HT-29 (cell line): ENCODE results near the gene GRID2IP. TPM values are rescaled to one million over a fixed set of nuclear protein-coding genes. Genes with fewer than 3 reads are reported as not detected.
"Not testable (repeated sequence)": the region's sequence is repeated elsewhere in the genome, so short reads cannot be mapped to it uniquely, and the experiment has no call there.

Source experiments
- DNase-seq: peaks from one replicate; pipeline ENCODE4 v3.0.0-alpha.2; 2015; ENCODE audit warnings: low spot score
- total RNA-seq: library from RNA; depleted of rRNA; stranded (reverse); fragments of >200 nt; shearing (Covaris generic); gene quantifications from 2 replicates; pipeline ENCODE4 v1.2.3, GENCODE V29; 2014

GRID2IP gene
- total RNA-seq, 1 experiment from 2014 or later = not detected

DNA sequence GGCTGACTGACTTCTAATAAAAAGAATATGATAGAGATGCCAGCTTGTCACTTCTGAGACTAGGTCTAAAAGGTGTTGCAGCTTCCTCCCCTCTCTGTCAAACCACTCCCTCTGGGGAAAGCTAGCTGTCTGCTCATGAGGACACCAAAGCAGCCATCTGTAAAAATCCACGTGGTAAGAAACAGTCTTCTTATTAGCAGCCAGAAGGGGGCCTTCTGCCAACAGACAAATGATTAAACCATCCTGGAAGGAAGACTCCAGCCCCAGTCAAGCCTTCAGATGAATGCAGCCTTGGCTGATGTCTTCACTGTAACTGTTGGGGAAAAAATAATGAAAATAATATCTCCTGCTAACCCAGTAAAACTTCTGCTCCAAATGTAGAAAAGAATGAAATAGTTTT lies 61.6 kb downstream of the GRID2IP start:
- peak; percentile 68 for DNase-seq

- no peak for DNase-seq
Measured at GRCh38 chr7:6487184-6487545, 64.1 kb downstream of the GRID2IP start.

GRCh38 chr7:6486438-6487183 lies 64.7 kb downstream of the GRID2IP start:
- no peak for DNase-seq

- DNase-seq = no peak
Measured at GRCh38 chr7:6482743-6483119, 68.5 kb downstream of the GRID2IP start.

DNA sequence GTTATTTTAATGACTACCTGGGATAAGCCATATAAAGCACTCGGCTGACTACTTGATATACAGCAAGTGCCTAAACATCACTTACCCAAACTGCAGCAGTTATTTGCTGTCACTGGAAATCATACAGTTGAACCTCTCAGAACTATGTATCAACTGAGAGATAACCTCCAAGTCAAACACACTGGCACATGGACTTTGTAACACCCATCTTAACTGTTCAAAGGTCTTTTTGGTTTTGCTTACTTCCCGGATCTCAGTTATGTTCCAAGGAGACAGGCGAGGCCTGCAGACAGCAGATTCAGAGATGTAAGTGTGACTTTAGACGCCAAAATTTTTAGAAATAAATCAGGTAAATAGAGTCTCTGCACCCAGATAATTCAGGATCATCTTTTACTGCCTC lies 69.0 kb downstream of the GRID2IP start:
- no peak for DNase-seq

GRCh38 chr7:6481445-6481844 lies 69.8 kb downstream of the GRID2IP start:
- no peak for DNase-seq

DNA sequence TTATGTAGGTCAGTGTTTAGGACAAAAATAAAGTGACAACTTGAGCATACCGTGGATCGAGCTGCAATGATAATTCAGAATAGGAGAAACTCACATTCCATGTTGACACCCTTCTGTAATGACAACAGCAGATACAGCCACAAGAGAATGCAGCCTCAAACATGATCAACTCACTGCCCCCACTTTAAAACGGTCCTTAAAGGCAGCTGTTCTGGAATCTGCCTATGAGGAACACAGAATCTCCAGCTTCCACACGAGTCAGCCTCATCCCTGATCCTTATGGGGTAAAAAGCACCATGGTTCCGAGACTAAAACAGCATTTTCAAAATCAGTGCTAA lies 71.0 kb downstream of the GRID2IP start:
- DNase-seq = no peak

GRCh38 chr7:6479067-6479466 lies 72.2 kb downstream of the GRID2IP start:
- DNase-seq = no peak

DNA sequence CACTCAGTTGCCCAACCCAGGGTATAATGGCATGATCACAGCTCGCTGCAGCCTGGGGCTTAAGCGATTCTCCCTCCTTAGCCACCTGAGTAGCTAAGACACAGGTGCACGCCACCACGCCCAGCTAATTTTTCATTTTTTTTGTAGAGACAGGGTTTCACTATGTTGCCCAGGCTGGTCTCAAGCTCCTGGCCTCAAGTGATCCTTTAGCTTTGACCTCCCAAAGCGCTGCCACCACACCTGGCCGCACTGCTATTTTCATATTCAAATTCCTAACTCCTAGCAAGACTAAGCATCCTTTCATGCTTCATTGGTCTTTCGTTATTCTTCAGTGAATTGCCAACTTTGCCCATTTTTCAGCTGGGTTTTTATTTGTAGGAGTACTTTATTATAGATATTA lies 73.1 kb downstream of the GRID2IP start:
- no peak for DNase-seq

DNA sequence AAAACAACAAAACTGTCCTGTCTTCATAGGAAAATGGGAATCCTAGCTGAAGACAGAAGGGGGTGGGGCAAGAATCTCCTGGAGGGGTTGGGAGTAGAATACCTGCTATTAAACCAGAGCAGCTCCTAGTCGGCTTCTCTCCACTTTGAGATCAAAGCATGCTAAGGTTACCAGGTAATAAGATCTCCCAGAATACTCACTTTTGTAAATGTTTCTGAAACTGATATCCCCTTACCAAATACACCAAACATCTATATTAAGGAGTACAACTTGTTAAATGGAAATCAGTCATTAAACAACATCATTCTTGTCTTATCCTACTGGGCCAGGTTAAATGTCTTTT lies 74.0 kb downstream of the GRID2IP start:
- DNase-seq = no peak

- DNase-seq = no peak
Measured at GRCh38 chr7:6476596-6477317, 74.5 kb downstream of the GRID2IP start.

- no peak for DNase-seq
Measured at GRCh38 chr7:6475433-6476186, 75.7 kb downstream of the GRID2IP start.

GRCh38 chr7:6465862-6466261 lies 85.4 kb downstream of the GRID2IP start:
- DNase-seq = no peak

DNA sequence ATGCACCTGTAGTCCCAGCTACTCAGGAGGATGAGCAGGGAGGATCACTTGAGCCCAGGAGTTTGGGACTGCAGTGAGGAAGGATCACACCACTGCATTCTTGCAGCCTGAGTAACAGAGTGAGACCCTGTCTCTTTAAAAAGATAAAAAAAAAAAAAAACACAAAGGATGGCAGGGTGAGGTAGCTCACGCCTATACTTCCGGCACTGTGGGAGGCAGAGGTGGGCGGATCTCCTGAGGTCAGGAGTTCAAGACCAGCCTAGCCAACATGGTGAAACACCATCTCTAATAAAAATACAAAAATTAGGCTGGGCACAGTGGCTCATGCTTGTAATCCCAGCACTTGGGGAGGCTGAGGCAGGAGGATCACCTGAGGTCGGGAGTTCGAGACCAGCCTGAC lies 87.7 kb downstream of the GRID2IP start:
- DNase-seq = not testable (repeated sequence)

DNA sequence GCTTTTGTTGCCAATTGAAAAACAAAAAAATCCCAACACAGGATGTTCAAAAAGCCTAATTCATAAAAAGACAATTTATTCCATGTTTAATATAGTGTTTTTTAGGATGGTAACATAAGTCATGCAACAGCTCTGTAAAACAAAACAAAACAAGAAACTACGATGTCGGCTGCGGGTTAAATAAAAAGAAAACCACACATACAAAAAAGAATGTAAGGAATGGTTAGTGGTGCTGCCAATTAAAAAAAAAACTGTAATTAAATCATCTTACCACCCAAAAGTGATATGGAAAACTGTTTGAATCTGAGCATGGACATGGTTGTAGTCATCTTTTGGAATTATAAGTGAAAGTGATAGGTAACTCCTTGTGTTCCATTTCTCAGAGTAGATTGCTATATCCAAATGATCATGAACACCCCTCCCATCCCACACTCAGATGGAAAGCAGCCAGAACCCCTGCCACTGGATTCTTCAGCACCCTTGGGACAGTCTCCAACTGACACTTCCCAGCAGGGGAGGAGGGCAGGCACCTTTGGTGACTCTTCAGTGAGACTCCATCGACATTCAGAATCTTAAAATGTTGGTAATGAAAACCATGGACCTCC lies 89.2 kb downstream of the GRID2IP start:
- no peak for DNase-seq

DNA sequence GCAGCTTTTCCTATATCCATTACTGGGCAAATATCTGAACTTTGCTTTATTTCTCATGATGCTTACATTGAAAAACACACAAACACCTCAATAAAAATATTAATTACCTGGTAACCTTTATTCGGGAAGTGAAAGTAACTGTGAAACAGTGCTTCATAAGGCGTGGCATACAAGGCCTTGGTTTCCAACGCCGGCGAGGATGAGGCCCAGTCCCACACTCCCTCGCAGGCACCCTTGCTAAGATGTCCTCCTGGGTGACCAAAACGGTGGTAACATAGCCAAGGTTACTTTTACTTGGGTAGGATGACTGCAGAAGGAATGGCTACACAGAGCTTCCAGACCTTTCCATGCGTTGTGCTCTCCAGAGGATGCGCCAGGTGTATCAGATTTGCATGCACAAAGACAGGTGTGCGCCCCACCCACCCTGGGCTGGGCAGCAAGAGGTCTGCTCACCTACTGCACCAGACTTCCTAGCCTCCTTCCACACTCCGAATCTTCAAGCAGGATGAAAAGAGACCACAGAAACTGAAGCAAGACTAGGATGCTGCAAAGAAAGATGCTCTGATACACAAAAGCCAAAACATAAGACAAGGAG lies 90.2 kb downstream of the GRID2IP start:
- no peak for DNase-seq

GRCh38 chr7:6460303-6460702 lies 91.0 kb downstream of the GRID2IP start:
- DNase-seq = no peak

- DNase-seq = not testable (repeated sequence)
Measured at GRCh38 chr7:6458676-6459075, 92.6 kb downstream of the GRID2IP start.

GRCh38 chr7:6453734-6454133 lies 97.5 kb downstream of the GRID2IP start:
- no peak for DNase-seq

DNA sequence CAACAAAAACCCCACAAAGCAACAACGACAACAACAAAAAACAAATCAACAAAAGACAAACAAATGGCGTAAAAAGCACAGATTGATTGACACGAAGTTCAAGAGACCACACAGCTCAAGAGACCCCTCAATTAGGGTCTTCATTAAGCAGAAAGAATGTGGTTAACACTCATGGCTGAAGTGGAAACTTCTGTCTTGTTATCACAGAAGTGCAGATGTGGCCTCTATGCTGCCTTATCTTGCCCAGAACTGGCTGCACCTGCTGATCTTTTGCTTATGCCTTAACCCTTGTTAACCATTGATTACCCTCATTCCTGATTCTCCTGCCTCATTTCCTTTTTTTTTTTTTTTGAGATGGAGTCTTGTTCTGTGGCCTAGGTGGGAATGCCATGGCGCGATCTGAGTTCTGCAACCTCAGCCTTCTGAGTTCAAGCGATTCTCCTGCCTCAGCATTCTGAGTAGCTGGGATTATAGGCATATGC lies 100.0 kb downstream of the GRID2IP start:
- DNase-seq = no peak

GRCh38 chr7:6450591-6450990 lies 100.7 kb downstream of the GRID2IP start:
- not testable (repeated sequence) for DNase-seq

GRCh38 chr7:6449884-6450283 lies 101.4 kb downstream of the GRID2IP start:
- DNase-seq = not testable (repeated sequence)
